Ecto neural progenitor cell (in vitro differentiated cells): ENCODE data around the gene GPC5.

Source experiments
- DNase-seq: peaks from one replicate; pipeline ENCODE4 v3.0.0-alpha.2; 2018; ENCODE audit warnings: low spot score

The GPC5 gene

DNA sequence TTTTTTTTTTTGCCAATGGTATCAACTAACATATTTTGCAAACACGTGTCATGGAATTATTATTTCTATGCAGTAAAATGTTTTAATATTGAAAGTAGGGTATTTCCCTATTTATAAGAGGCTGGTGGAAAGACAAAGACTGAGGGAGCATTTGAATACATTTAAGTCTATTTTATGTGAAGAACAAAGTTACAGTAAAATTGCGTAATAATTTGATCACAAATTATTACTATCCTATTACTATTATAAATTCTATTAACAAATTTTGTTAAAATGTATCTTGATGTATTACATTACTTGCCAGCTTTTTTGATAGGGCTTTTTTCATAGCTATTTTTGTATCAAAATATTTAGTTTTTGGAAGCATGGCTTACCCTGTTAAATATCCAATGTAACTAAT lies 58.4 kb downstream of the GPC5 start:
- no peak for DNase-seq

- no peak for DNase-seq
Observed at GRCh38 chr13:91459485-91459884, 61.1 kb downstream of the GPC5 start.

DNA sequence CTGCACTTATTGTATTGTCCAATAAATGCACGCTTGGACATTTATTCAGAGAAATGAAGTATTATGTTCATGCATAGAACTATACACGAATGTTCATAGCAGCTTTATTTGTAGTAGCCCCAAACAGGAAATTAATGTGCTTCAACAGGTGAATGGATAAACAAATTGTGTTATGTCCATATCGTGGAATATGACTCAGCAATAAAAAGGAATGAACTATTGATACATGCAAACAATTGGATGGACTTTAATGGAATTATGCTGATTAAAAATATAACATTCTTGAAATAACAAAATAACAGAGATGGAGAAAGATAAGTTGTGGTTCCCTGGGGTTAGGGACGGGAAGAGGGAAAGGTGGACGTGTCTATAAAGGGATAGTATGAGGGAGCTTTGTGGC lies 65.9 kb downstream of the GPC5 start:
- no peak for DNase-seq

DNA sequence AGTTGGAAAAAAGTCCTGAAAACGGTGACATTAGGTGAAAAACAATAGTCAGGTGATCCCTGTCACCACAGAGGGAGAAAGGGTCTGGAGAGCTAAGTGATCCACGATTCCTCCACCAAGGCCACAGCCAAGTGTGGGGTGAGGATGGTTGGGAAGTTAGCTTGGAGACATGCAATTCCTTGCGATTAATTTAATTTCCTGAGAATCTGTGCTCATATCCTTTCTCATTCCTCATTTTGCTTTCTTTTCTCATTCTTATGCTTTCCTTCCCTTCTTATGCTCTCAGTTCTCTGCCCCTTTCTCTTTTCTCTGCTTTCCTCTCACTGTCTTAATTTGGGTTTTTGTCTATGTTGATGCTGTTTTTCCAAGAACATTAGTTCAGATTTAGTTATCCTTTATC lies 68.8 kb downstream of the GPC5 start:
- no peak for DNase-seq

GRCh38 chr13:91468301-91468700 lies 69.9 kb downstream of the GPC5 start:
- no peak for DNase-seq

DNA sequence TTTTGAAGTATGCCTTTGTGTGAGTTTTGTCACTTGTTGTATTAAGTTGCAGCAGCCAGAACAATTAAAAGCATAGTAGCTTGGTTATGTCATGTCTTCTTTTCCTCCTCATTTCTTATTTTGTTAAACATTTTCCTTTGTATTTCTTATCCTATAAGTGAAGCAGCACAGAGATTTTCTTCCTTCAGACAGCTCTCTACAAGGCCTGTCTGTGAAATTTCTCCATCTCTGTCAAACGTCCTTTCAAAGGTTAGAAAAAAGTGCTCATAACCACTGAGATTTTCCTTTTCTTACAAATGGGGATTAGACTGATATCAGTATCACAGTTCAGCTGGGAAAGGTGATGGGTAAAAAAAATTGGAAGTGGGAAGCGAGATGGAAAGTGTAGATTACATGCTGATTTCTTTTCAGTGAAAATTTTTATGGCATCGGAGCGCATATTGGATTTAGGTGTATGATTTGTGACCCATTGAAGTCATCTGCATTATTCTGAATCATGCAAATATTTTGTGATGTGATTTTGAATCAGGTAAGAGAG lies 71.7 kb downstream of the GPC5 start:
- DNase-seq = no peak

DNA sequence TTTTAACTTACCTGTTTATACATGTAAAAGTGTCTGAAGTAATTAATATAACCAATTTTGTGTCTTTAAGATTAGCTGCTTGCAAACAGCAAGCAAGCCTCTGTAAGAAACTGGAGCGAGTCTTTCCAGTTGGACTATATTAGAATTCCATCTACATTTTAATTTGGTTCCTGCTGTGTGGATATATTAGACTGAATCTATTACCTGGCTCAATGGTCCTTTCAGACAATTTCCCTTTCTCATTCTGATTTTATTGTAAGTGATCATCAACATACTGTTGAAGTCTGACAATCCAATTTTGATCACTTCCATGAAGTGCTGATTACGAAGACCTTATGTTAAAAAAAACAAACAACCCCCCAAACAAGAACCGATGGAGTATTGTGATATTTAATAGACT lies 72.3 kb downstream of the GPC5 start:
- no peak for DNase-seq

- peak; percentile 51 for DNase-seq
Observed at GRCh38 chr13:91482427-91482826, 84.0 kb downstream of the GPC5 start.

GRCh38 chr13:91491980-91492379 lies 93.6 kb downstream of the GPC5 start:
- no peak for DNase-seq

- DNase-seq = no peak
Observed at GRCh38 chr13:91493442-91493841, 95.0 kb downstream of the GPC5 start.

- no peak for DNase-seq
Observed at GRCh38 chr13:91498298-91498697, 99.9 kb downstream of the GPC5 start.

GRCh38 chr13:91504216-91504615 lies 105.8 kb downstream of the GPC5 start:
- DNase-seq = no peak

DNA sequence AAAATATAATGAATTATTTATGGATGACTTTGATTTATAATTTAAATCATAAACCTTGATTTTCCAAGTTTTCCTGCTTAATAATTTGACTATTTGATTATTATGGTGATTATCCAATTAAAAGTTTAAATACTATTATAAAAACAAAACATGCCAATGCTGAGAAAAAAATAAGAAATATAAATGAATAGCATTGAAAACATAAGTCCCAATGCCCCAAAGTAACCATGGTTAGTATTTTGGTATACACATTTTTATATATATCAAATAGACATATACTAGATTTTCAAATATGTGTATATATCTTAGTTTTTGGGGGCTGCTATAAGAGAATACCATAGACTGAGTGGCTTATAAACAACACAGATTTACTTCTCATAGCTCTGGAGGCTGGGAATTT lies 108.3 kb downstream of the GPC5 start:
- DNase-seq = no peak

DNA sequence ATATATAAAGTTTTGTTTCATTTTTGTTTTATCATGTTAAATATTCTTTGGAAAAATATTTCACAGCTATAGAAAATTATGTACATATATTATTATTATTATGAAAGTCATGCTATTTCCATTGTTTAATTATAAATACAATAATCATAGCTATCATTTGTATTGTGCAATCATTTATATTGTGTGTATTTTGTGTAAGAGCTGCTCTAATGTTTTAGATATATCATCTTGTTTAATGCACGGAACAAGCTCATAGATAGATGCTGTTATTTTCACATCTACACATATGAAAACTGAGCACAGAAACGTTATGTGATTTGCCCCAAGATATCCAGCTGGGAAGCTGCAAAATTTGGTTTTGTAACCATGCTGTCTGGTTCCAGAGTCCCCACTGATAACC lies 111.6 kb downstream of the GPC5 start:
- DNase-seq = no peak

GRCh38 chr13:91513790-91514189 lies 115.4 kb downstream of the GPC5 start:
- no peak for DNase-seq

DNA sequence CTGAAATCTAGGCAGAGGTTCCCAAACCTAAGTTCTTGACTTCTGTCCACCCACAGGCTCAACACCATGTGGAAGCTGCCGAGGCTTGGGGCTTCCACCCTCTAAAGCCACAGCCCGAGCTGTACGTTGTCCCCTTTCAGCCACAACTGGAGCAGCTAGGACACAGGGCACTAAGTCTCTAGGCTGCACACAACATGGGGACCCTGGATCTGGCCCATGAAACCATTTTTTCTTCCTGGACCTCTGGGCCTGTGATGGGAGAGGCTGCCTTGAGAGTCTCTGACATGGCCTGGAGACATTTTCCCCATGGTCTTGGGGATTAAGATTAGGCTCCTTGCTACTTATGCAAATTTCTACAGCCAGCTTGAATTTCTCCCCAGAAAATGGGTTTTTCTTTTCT lies 118.4 kb downstream of the GPC5 start:
- no peak for DNase-seq

DNA sequence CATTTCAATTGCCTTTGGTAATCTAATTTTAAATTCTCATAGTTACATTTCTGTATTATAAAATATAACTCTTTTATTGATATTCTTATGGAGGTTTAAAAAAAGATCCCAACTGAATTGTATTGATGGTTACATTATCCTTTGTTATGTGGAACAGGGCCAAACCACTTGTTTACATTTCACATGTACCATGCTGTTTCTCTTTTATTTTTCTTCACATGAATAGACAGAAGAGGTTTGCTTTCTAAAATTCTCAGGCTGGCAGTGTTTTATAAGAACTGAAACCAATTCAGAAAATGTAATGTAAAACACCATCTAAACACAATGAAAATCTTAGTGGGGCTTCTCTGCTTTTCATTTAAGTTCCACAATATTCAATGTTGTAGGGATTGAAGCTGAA lies 122.5 kb downstream of the GPC5 start:
- DNase-seq = no peak

DNA sequence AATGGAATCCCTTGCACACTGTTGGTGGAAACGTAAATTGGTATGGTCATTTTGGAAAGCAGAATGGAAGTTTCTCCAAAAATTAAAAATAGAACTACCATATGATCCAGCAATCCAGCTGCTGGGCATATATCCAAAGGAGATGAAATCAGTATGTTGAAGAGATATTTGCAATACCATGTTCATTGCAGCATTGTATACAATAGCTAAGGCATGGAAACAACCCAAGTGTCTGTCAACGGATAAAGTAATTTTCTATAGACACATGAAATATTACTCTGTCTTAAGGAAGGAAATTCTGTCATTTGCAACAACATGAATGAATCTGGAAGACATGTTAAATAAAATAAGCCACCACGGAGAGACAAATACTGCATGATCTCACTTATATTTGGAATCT lies 124.7 kb downstream of the GPC5 start:
- no peak for DNase-seq

GRCh38 chr13:91526543-91527033 lies 128.2 kb downstream of the GPC5 start:
- DNase-seq = no peak

DNA sequence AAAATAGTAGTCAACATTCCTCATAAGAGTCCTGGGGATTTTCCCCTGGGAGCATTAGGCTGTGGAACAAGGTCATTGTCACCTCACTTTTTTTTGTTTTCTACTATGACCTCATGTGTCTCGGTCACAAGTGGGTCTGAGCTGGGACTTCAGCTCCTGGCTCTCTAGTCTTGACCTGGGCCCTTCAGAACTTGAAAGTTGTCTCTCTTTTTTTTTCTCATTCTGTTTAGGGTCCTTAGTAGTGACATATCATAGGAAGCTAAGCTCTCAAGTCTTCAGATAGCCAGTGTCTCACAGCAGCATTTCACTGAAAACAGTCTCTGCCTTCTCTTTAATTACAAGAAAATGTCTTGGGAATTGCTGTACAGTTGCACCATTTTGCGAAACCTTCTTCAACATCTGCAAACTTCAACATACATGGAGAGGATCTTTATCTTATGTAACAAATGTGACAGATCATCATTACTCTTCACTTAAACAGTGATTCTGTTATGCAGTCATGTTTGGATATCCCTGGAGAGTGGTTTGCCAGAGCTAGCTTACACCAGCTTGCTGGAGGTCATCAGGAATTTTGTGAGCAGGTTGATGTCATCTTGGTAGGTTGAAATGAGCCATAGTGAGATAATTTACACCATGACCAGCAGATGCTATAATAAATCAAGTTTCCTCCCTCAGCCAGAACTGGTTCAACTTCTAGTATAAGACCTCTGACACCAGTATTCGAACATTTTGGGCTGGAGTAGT lies 131.5 kb downstream of the GPC5 start:
- no peak for DNase-seq

DNA sequence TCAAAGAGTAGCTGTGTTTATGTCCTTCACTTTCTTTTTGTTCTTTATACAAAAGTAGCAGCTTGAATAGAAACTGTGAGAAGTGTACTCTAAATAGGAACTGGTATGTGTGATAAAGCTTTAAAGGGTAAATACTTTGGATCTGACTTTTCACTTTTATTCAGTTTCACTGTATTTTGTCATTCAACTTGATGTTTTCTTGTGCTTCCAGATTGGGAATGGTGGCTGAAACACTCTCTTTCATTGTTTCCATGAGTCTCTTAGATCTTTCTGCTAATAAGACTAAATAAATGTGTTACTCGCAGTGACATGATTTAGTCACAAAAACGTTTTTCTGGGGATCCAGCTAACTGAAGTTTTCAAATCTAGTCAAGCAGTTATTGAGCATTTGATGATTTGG lies 133.2 kb downstream of the GPC5 start:
- no peak for DNase-seq

- no peak for DNase-seq
Observed at GRCh38 chr13:91533354-91533753, 134.9 kb downstream of the GPC5 start.

DNA sequence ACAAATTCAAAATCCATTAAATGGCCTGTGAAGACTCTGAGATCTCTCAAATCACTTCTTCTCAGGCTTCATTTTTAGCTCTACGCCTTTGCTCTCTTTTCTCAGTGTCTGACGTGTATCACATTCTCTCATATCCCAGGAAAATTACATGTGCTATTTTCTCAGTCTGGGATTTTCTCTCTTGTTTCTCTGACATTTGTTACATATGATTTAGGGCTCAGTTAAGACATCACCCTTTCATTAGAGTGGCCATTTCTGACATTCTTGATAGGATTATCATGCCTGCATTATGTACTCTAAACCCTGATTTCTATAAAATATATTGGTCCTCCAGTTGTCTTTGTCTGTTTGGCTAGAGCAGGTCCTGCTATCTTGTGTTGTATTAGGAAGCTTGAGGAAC lies 136.6 kb downstream of the GPC5 start:
- DNase-seq = no peak

- DNase-seq = no peak
Observed at GRCh38 chr13:91537376-91537775, 139.0 kb downstream of the GPC5 start.
